ENCODE results near the gene EP300.
A peak's percentile ranks its signal among the peaks of the same experiment; 100 is the strongest.

EP300 gene

DNA sequence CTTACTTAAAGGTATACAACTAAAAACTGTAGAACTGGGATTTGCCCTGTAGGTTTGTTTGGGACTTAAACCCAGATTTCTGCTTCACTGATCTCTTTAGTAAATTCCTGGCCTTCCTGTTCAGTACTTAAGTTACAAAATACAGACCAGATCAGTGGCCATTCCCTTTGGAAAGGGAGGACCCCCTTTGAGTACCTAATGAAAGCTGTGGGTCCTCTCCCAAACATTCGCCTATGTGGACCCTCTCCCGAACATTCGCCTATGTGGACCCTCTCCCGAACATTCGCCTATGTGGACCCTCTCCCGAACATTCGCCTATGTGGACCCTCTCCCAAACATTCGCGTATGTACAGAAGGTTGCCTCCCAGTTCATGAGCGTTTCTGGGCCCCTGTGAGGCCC is 123.0 kb downstream of the EP300 start:
- DNase-seq = no peak

DNA sequence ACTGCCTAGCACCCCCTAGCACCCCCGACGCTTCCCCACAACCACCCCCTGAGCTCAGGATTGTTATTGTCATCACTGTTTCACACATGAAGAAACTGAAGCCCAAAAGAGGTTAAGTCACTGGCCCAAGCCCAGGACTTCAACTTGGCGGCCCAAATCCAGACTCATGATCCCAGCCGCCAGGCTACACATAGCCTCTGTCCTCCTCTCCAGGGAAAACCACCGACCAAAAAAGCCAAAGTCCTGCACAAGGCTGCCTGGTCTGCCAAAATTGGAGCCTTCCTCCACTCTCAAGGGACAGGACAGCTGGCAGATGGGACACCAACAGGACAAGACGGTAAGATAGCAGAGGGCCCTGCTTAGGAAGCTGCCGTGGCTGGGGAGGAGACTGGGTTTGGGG is 123.5 kb downstream of the EP300 start:
- DNase-seq = no peak

DNA sequence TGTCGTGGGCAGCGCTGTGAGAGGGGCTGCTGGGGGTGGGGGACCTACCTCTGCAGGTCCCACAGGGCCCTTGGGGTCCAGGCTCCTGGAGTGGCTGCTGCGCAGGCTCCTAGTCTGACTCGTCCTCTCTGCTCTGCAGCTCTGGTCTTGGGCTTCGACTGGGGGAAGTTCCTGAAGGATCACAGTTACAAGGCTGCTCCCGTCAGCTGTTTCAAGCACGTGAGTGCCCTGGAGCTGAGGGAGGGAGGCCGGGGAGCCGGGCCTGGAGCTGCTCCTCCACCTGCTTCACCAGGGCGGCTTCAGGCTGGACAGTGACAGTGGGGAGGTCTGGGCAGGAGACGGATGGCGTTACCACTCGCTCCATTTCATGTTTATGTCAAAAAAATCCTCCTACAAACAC is 124.6 kb downstream of the EP300 start:
- no peak for DNase-seq

DNA sequence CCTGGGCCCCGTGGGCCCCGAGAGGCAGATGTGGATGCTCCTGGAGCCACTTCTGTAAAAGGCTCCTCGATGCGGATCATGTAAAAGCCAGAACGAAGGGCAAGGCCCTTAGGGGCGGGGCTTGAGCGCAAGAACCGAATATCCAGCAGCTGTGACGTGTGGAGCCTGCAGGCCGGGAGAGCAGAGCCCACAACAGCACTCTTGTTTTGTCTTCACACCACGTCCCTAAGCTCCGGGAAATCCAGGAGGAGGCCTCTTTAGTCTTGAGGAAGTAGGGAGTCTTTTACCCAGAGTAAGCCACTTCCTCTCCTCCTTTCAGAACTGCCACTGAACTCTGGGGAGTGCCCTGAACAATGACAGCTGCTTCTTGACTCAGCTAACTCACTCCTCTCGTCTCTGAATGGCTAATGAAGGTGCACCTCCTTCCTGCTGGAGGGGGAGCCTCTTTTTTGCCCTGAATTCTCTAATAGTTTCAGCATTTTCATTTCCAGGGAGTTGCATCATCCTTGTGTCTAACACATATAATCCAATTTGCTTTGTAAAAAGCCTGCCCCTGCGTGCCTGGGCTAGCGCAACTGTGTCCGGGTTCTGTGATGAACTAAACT is 125.3 kb downstream of the EP300 start:
- peak; percentile 40 for DNase-seq

DNA sequence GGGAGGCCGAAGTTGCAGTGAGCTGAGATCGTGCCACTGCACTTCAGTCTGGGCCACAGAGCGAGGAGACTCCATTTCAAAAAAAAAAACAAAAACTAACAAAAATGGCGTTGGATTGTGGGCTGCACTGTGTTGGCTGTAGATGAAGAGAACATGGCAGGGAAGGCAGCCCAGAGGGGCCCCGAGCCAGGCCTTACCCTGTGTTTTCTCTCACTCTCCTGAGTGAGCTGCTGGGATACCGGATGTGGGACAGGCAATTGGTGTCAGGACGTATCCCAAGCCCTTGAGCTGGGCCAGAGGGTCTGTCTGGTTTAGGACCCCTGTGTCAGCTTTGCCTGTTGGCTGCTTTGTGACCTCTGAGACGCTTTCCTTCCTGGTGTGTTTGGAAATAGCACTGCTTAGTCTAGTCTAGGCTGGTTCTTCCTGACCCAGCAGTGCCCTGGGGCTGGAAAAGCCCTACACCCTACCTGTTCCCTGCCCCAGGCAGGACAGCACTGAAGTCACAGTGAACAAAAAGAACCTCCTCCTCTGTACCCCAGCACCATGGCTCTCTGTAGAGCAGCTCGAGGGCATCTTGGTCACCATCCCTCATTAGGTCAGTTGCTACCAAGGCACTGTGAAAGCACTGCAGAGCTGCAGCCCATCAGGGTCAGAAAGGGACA is 130.6 kb downstream of the EP300 start:
- DNase-seq = no peak

DNA sequence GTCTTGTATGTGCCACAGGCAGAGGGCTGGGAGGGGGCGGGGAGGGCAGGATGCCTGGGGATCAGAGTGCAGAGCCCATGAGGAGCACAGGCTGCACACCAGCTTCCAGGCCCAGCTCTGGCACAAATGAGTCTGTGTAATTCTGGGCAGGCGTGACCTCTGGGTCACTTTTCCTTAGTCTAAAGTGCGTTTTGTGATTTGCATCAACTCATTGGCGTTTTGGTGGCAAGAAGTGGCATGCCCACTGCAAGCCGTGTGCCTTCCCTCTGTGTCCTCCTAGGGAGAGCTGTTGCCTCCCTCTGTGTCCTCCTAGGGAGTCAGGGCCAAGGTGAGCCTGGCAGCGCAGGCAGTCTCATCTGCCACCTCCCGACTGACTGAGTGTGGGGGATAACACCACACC is 131.1 kb downstream of the EP300 start:
- no peak for DNase-seq

DNA sequence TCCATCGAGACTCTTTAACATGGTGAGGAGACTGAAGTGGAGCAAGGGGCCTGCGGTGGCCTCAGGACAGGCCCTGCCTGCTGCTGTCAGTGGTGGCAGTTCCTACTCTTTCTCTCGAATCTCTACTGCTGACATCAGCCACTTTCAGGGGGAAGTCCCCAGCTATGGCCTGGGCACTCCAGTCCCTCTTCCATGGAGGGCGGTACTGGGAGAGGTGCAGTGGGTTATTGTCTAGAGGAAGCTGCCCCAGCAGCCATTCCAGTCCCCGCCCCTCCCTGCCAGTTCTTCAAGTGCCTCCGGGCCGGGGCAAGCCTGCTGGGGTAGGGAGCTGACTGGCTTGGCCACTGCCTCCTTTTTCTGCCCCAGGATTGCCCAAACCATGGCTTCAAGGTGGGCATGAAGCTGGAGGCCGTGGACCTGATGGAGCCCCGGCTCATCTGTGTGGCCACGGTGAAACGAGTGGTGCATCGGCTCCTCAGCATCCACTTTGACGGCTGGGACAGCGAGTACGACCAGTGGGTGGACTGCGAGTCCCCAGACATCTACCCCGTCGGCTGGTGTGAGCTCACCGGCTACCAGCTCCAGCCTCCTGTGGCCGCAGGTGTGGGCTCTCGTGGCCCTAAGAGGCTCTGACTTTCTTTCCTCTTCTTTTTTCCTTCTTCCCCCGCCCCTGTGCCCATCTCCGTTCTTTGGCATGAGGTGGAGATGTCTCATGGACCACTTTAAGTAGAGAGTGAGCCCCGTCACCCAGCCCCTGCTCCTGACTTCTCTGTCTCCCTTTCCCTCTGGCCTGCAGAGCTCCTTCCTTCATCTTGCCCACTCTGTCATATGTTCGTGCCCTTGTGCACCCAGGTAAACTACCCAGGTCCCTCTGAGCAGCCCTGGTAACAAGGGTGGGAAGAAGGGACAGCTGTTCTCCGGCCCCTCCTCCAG is 134.6 kb downstream of the EP300 start:
- no peak for DNase-seq

DNA sequence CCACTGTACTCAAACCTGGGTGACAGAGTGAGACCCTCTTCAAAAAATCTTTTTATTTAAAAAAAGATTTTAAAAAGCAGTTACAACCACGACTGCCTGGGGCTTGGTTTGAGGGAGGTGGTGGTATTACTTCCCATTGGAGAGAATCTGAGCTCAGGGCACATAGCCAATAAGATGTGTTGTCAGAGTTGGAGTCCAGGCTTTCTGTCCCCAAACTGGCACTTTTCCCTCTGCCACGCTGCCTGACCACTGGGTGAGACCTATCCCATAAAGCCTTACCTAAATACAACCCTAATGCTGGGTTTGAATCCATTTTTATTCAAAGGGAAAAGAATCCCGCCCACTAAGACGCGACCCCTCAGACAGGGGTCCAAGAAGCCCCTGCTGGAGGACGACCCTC is 136.8 kb downstream of the EP300 start:
- DNase-seq = no peak

Measured in activated CD4-positive, CD25-positive, alpha-beta regulatory T cell treated with anti-CD3 and anti-CD28 coated beads, Interleukin-2, amount 50 U/mL, for 72 hours (primary cell).